ENCODE data around the gene NPIPB12.
"Not testable (repeated sequence)": the region's sequence is repeated elsewhere in the genome, so short reads cannot be mapped to it uniquely, and the experiment has no call there.

The NPIPB12 gene

GRCh38 chr16:29506308-29506707 lies at the start of gene NPIPB12:
Gene NPIPB12 (minus strand): TSS chr16:29506408.
- DNase-seq, result not testable (repeated sequence)

GRCh38 chr16:29521520-29521919 lies 15.3 kb upstream of the NPIPB12 start:
- not testable (repeated sequence) for DNase-seq

GRCh38 chr16:29482276-29482675 lies 23.9 kb downstream of the NPIPB12 start:
- DNase-seq, result not testable (repeated sequence)

- not testable (repeated sequence) for DNase-seq
Observed at GRCh38 chr16:29472065-29472464, 34.1 kb downstream of the NPIPB12 start.

DNA sequence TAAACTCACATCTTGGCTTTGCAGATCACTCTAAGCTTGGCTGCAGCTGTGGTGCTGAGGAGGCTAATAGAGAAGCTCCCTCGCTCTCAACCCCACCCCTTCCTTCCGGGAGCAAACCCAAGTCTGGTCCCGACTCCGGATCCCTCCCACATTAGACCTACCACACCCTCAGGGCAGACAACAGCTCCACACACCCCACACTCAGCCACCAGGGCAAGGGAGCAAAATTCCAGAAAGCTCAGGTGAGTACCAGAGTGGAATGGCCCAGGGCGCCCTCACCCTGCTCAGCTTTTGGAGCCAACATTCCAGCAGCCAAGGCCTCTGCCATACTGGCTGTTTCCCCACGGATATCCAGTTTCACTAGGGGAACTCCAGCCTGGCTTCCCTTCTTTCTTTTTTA lies 36.5 kb downstream of the NPIPB12 start:
- not testable (repeated sequence) for DNase-seq

- DNase-seq, result not testable (repeated sequence)
Observed at GRCh38 chr16:29467654-29468366, 38.4 kb downstream of the NPIPB12 start.

DNA sequence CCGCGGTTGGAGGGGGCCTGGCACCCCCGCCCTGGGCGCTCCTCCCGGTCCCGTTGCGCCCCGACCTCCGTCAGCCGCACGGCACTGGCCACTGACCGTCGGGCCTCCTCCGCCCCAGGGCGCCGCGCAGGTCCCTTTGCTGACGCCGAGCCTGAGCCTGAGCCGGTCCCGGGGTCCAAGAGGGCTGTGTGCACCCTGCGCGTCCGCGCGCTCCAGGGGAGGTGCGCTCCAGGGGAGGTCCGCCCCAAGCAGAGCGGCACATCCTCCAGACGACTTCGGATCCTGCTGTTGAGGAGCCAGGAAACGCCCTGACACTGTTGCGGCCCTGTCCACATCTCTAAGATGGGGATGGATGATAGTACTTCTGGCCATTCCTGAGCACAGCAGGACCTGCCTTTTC lies 39.3 kb downstream of the NPIPB12 start:
- DNase-seq, result not testable (repeated sequence)

DNA sequence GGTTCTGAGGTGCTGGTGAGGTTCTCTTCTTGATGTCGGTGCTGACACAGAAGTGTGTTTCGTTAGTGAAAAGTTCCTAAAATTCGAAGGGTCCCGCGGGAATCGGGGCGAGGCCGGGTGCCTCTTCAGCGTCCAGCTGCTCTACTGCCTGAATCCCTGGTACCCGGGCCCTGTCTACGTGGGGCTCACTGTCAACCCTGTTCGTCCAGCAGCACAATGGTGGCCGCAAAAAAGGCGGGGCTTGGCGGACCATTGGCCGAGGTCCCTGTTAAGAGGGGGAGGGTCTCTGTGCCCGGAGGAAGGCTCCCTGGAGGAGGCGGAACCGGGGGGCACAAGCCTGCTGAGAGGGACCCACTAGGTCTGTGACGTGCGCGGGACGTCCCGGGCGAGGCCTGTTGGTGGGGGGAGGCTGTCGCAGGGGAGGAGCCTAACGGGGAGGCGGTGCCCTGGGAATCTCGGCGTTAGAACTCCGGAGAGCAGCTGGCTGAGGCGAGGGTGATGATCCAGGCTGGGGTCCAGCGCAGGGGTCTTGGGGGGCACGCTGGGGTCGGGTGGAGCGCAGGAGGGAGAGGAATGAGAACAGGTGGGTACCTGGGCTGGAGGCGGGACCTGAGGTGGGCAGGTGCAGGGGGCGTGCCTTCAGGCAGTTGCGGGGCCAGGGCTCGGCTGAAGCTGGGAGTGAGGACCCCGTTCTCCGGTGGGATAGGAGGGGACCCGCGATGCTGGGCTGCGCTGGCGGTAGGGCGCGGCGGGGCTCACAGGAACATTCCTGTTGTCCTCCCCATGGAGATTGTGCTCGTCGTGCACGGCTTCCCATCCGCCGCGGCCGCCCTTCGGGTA lies 40.0 kb downstream of the NPIPB12 start:
- DNase-seq, result not testable (repeated sequence)

DNA sequence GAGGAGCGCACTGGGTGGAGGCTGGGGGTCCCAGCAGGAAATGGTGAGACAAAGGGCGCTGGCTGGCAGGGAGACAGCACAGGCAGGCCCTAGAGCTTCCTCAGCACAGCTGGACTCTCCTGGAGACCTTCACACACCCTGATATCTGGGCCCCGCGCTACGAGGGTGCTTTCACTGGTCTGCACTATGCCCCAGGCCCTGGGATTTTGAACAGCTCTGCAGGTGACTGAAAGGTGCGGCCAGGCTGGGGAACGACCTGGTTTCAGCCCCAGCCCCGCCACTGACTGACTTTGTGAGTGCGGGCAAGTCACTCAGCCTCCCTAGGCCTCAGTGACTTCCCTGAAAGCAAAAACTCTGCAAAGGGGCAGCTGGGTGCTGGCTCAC lies 45.6 kb downstream of the NPIPB12 start:
- not testable (repeated sequence) for DNase-seq

DNA sequence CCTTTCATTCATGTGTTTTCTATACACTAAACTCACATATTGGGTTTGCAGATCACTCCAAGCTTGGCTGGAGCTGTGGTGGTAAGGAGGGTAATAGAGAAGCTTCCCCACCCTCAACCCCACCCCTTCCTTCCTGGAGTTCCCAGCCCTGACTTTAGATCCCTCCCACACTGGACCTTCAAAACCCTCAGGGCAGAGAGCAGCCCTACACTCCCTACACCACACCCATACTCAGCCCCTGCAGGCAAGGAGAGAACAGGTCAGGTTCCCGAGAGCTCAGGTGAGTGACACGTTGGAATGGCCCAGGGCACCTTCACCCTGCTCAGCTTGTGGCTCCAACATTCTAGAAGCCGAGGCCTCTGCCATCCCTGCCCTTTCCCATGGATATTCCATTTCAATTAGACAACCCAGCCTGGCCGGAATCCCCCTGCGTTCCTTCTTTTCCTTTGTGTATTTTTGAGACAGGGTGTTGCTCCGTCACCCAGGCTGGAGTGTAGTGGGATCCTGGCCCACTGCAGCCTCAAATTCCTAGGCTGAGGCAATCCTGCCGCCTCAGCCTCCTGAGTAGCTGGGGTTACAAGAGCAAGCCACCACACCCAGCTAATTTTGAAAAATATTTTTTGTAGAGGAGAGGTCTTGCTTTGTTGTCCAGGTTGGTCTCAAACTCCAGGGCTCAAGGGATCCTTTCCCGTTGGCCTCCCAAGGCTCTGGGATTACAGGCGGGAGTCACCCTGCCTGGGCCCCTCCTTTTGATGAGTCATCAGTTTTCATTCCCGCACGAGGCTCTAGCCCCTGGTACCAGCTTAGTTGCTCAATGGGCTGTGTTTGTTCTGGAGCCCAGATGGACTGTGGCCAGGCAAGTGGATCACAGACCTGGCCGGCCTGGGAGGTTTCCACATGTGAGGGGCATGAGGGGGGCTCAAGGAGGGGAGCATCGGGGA lies 46.2 kb downstream of the NPIPB12 start, which contains the start of gene SULT1A4:
SULT1A4 (plus strand) TSS at position 208 of the 941 bp plus-strand sequence. CDS start 1,473 bp downstream, outside the sequence.
- DNase-seq, result not testable (repeated sequence)

- DNase-seq, result not testable (repeated sequence)
Observed at GRCh38 chr16:29457660-29458059, 48.5 kb downstream of the NPIPB12 start.

DNA sequence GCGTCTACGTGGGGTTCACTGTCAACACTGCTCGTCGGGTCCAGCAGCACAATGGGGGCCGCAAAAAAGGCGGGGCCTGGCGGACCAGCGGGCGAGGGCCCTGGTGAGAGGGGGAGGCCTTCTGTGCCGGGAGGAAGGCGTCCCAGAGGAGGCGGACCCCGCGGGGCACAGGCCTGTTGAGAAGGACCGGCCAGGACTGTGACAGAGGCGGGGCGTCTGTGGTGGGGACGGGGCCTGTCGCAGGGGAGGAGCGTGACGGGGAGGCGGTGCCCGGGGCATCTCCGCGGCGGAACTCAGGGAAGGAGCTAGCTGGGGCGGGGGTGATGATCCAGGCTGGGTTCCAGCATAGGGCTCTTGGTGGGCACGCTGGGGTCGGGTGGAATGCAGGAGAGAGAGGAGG lies 51.4 kb downstream of the NPIPB12 start:
- not testable (repeated sequence) for DNase-seq

DNA sequence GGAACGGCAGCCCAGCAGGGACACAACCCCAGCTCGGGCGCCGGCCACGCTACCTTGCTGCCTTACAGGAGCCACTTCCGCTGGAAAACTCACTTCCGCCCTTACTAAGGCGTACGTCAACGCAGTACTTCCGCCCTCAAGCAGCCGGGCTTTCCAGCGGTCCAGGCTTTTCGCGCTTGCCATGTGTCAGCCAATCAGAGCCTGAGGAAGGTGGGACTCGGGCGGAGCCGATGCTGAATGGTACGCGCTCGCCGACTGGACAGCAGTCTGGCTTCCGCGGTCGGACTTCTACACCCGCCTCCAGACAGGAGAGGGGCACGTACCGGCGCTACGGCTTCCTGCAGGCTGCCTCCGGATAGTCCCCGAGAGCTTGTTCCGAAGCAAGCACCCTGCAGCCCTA lies 51.9 kb downstream of the NPIPB12 start, which contains the start of the genes BOLA2 and SLX1B:
BOLA2 (minus strand) TSS at position 83 of the 400 bp plus-strand sequence. CDS start 98 bp downstream, outside the sequence.
SLX1B (plus strand) TSS at position 265 of the 400 bp plus-strand sequence.
- not testable (repeated sequence) for DNase-seq

DNA sequence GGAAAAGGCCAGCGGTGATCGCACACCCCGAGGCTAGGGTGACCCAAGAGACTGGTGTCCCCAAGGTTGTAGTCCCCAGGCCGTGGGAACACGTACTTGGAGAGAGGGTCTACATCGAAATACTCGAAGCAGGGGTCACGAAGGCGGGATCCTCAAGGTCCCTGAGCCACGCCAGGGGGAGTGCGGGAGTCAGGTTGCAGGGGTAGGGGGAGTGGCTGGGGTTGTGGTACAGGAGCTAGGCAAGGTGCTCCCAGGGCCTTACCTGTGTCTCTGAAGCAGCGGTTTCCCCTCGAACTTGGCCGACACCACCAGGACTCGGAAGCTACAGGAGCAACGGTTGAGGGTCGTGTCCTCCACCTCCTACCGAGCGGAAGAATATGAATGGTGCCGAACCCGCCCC lies 52.5 kb downstream of the NPIPB12 start:
- not testable (repeated sequence) for DNase-seq

Data from bone marrow (tissue), 2 donors.